Naive B cell (primary cell): ENCODE measurements around the gene MPP7. TPM values are rescaled to one million over a fixed set of nuclear protein-coding genes. Genes with fewer than 3 reads are reported as not detected.

Experiments used
- polyA plus RNA-seq, 6 donors: library from polyadenylated mRNA; unstranded; fragments of 300-500 nt; fragmentation: Illumina TruSeq; gene quantifications; one replicate each; pipeline ENCODE4 v1.2.3, GENCODE V29; 2021; ENCODE audit warnings: low read depth in 6 of 6

The MPP7 gene
- polyA plus RNA-seq, 6 donors from 2014 or later: 3.6 to 6.3 (median 4.6) TPM

Other genes with a start within 250 kb of the MPP7 start
- 100 to 1,000 TPM in 5 of 6 donors, 10 to 100 TPM in 1; 67.8 to 162 (median 139) TPM for gene WAC, start 230.1 kb upstream of the MPP7 start, polyA plus RNA-seq